Measurements from ENCODE around the gene STARD5. TPM values are rescaled to one million over a fixed set of nuclear protein-coding genes. Genes with fewer than 3 reads are reported as not detected.

The STARD5 gene
- total and polyA plus RNA-seq, 2 of the 4 experiments (the other 2 are of a cell fraction): 5.0 to 22.8 TPM

GRCh38 chr15:81322676-81323253 is 1.2 kb downstream of the STARD5 start:
- CTCF ChIA-PET: no interaction called here

More at GRCh38 chr15:81322676-81323253, 1.2 kb downstream of the STARD5 start:
- Histone ChIP-seq H2AFZ (replicated peaks; ENCODE audit: low read length, poor library complexity) (no peak overlapping the region), H2AK9ac (replicated peaks; ENCODE audit: low read depth, low read length, poor library complexity) (no peak overlapping the region), H3K18ac (ENCODE audit: low read depth, low read length) (peak overlapping the region; percentile 55; the same call in 1 of the 2 replicates), H3K4me3 (ENCODE audit: insufficient read depth, low read depth, low read length) (peak overlapping the region; percentile 81), H3K14ac (replicated peaks; ENCODE audit: low read depth, low read length) (0 out of 2 replicates have a peak overlapping the region, but pooled peaks have one; percentile 37), H2AK5ac (ENCODE audit: low read depth, low read length) (no peak overlapping the region), H3K4me1 (ENCODE audit: control insufficient read depth, insufficient read depth, low read length) (peaks cover 22% of the 10 kb centered on the region), H2BK5ac (ENCODE audit: low read depth, low read length, poor library complexity, severe bottlenecking) (no peak overlapping the region), H4K91ac (ENCODE audit: insufficient read depth, low read depth, low read length) (no peak overlapping the region), H4K5ac (ENCODE audit: low read depth, low read length) (0 out of 2 replicates have a peak overlapping the region, but pooled peaks have one; percentile 42), H3K27me3 (ENCODE audit: control insufficient read depth, insufficient read depth, low read length) (no peaks in the 10 kb centered on the region), H3K79me1 (ENCODE audit: low read depth in 1 of 2, low read length in 2 of 2) (peaks cover 12 to 37% of the 10 kb centered on the region in 2 experiments), H4K20me1 (ENCODE audit: insufficient read depth, low read length) (no peaks in the 10 kb centered on the region), H3K56ac (ENCODE audit: extremely low read depth, insufficient read depth, low read length) (no peak overlapping the region), H4K8ac (ENCODE audit: low read depth in 2 of 2, low read length in 2 of 2) (no peak overlapping the region), H3K23ac (ENCODE audit: low read depth, low read length) (no peak overlapping the region), H2BK15ac (ENCODE audit: low read depth, low read length) (no peak overlapping the region), H3K4me2 (ENCODE audit: low read depth, low read length) (peak overlapping the region; percentile 94), H3K9me3 (ENCODE audit: control insufficient read depth, insufficient read depth, low read length) (no peaks in the 10 kb centered on the region), H3K27ac (ENCODE audit: insufficient read depth, low read length) (peak overlapping the region; percentile 22; the same call in 1 of the 2 replicates), H3K9me1 (ENCODE audit: insufficient read depth, low read length) (peaks cover 15% of the 10 kb centered on the region), H3K4ac (ENCODE audit: low read depth, low read length) (no peak overlapping the region), H3K36me3 (ENCODE audit: control insufficient read depth, insufficient read depth, low read length) (peaks cover 24% of the 10 kb centered on the region), H2BK120ac (ENCODE audit: low read depth, low read length) (no peak overlapping the region), H2BK20ac (ENCODE audit: low read depth, low read length) (no peak overlapping the region), H3K9ac (ENCODE audit: low read depth, low read length) (peak overlapping the region; percentile 28; the same call in 1 of the 2 replicates)
- DNase-seq: no peak
- intact Hi-C loops (cut with micrococcal nuclease): no loop called here
- dilution Hi-C loops (cut with HindIII; ENCODE audit: low sequenced_read_pairs, unreplicated experiment): no loop called here
- POLR2A ChIA-PET (ENCODE audit: unreplicated experiment): no interaction called here
- 0% methylated on average over 1 of the region's 6 CpGs; no CpG with 5 or more reads in 1 of the 2 experiments for WGBS, 2 experiments (ENCODE audit: extremely low coverage in 2 of 2, insufficient read length in 1 of 2)
- no TSS peak for BruUV-seq (replicated peaks)
- in situ Hi-C loops (cut with MboI; ENCODE audit: low sequenced_read_pairs): no loop called here
- TF ChIP-seq MXI1 (IDR thresholded peaks at IDR 0.05; ENCODE audit: borderline replicate concordance, low read depth, low read length) (no peak), CEBPB (IDR thresholded peaks at IDR 0.05; ENCODE audit: low read depth, low read length) (no peak), POLR2A (IDR thresholded peaks at IDR 0.05; ENCODE audit: low read depth, low read length) (no peak), FOS (IDR thresholded peaks at IDR 0.05; ENCODE audit: low read depth, low read length) (no peak), CTCF (conservative IDR thresholded peaks at IDR 0.05; ENCODE audit: low read depth, low read length) (no peak), NFE2L2 (IDR thresholded peaks at IDR 0.05; ENCODE audit: low read depth, low read length) (no peak), SMC3 (IDR thresholded peaks at IDR 0.05; ENCODE audit: low read depth, low read length) (no peak)
- no peak for ATAC-seq (ENCODE audit: low read depth)

Measured in IMR-90 (cell line).